ENCODE results near the gene CTNNBIP1. TPM values are rescaled to one million over a fixed set of nuclear protein-coding genes. Genes with fewer than 3 reads are reported as not detected.

CTNNBIP1 gene
- total RNA-seq, 1 experiment from 2014 or later, result 44.4 TPM

DNA sequence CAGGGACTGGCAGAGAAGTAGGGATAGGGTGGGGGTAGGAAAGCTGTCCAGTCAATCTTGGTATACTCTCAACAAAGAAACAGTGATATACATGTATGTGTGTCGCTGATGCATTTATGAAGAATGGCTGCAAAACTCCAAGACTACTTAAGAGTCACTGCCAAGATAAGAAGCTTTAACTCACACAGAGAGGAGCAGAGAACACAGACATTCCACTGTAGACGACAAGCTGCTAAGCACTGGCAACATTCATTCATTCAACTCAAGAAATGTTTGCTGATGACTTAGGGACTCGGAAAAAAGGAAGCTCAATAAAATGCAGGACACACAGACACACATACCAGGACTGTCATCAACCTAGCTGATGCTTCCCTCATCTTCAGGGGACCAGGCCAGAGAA is 5.5 kb downstream of the CTNNBIP1 start:
- TF ChIP-seq, protein P1, sequence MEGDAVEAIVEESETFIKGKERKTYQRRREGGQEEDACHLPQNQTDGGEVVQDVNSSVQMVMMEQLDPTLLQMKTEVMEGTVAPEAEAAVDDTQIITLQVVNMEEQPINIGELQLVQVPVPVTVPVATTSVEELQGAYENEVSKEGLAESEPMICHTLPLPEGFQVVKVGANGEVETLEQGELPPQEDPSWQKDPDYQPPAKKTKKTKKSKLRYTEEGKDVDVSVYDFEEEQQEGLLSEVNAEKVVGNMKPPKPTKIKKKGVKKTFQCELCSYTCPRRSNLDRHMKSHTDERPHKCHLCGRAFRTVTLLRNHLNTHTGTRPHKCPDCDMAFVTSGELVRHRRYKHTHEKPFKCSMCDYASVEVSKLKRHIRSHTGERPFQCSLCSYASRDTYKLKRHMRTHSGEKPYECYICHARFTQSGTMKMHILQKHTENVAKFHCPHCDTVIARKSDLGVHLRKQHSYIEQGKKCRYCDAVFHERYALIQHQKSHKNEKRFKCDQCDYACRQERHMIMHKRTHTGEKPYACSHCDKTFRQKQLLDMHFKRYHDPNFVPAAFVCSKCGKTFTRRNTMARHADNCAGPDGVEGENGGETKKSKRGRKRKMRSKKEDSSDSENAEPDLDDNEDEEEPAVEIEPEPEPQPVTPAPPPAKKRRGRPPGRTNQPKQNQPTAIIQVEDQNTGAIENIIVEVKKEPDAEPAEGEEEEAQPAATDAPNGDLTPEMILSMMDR (conservative IDR thresholded peaks at IDR 0.05), result no peak
- Histone ChIP-seq H3K79me2 (ENCODE audit: insufficient read depth, low read length) (peaks cover 3% of the 10 kb centered on the region; the same call in 1 of the 2 replicates), H3K4me1 (ENCODE audit: insufficient read depth, low read length) (0 out of 2 replicates have a peak, but pooled peaks cover 2% of the 10 kb centered on the region), H3K14ac (ENCODE audit: insufficient read depth, low read length) (no peak overlapping the region), H3K4me2 (ENCODE audit: insufficient read depth, insufficient read length, low read length) (no peak overlapping the region), H2BK5ac (ENCODE audit: insufficient read length, low read length) (no peak overlapping the region), H3K9ac (ENCODE audit: extremely low read depth, insufficient read length, low read length) (no peak overlapping the region), H3K23ac (ENCODE audit: insufficient read length, low read depth, low read length) (no peak overlapping the region), H2BK20ac (ENCODE audit: low read depth, low read length, poor library complexity, severe bottlenecking) (no peak overlapping the region), H3K23me2 (ENCODE audit: insufficient read length, low read depth, low read length, poor library complexity, severe bottlenecking) (peaks cover 5% of the 10 kb centered on the region), H2BK120ac (ENCODE audit: low read depth, low read length, poor library complexity, severe bottlenecking) (no peak overlapping the region), H4K91ac (ENCODE audit: insufficient read length, low read depth, low read length) (no peak overlapping the region), H4K5ac (ENCODE audit: insufficient read length, low read depth, low read length) (no peak overlapping the region), H3K18ac (ENCODE audit: insufficient read length, low read depth, low read length) (no peak overlapping the region), H2BK12ac (ENCODE audit: insufficient read length, low read depth, low read length) (no peak overlapping the region), H3T11ph (ENCODE audit: low read length) (no peak overlapping the region), H3K79me1 (ENCODE audit: insufficient read depth, low read depth, low read length, poor library complexity, severe bottlenecking) (no peaks in the 10 kb centered on the region), H4K8ac (replicated peaks; ENCODE audit: insufficient read length, low read depth, low read length) (no peak overlapping the region), H3K27me3 (ENCODE audit: insufficient read depth, low read length) (no peaks in the 10 kb centered on the region), H2AFZ (ENCODE audit: low read length) (no peak overlapping the region), H2BK15ac (ENCODE audit: low read depth, low read length) (no peak overlapping the region), H3K4ac (ENCODE audit: low read depth, low read length) (no peak overlapping the region), H2AK5ac (ENCODE audit: insufficient read length, low read length) (no peak overlapping the region), H3K9me3 (ENCODE audit: control insufficient read depth, low read depth, low read length) (no peaks in the 10 kb centered on the region), H3K27ac (ENCODE audit: insufficient read length, low read depth, low read length) (no peak overlapping the region), H4K20me1 (ENCODE audit: control insufficient read depth, insufficient read depth, insufficient read length) (no peaks in the 10 kb centered on the region), H3K56ac (ENCODE audit: insufficient read length, low read depth, low read length) (no peak overlapping the region)
- Mint-ChIP-seq H3K27me3 (ENCODE audit: low read depth) (no peaks in the 10 kb centered on the region; the same call in 1 of the 2 replicates), H3K4me3 (no peak overlapping the region), H3K27ac (no peak overlapping the region; a peak in 1 of 7 replicates), H3K9me3 (no peaks in the 10 kb centered on the region), H3K36me3 (ENCODE audit: insufficient read depth in 1 of 3, low read depth in 3 of 3) (no peaks in the 10 kb centered on the region; a peak in 1 of 7 replicates), H3K4me1 (peaks cover 14 to 30% of the 10 kb centered on the region in 2 experiments)
- no peak for DNase-seq
- no CpG with 5 or more reads among the region's 3 CpGs for WGBS (ENCODE audit: extremely low coverage, insufficient read length, low lambda C conversion rate)
